NCI-H2196 treated with DMSO at 0.1 percent for 48 hours (cell line): ENCODE results near the gene KDM5C.
"Not testable (repeated sequence)": the region's sequence is repeated elsewhere in the genome, so short reads cannot be mapped to it uniquely, and the experiment has no call there.

Experiments used
- DNase-seq: peaks from one replicate; lab custom pipeline; 2025; ENCODE audit not compliant: unreplicated experiment; lab: John Stamatoyannopoulos, UW

Gene KDM5C

GRCh38 chrX:53194308-53194707 is 30.7 kb downstream of the KDM5C start:
- no peak for DNase-seq

GRCh38 chrX:53193093-53193492 is 31.9 kb downstream of the KDM5C start:
- no peak for DNase-seq

GRCh38 chrX:53190363-53190960 is 34.5 kb downstream of the KDM5C start:
- no peak for DNase-seq

GRCh38 chrX:53188763-53189162 is 36.2 kb downstream of the KDM5C start:
- no peak for DNase-seq

- DNase-seq = no peak
Observed at GRCh38 chrX:53186351-53186750, 38.7 kb downstream of the KDM5C start.

- DNase-seq = no peak
Observed at GRCh38 chrX:53184836-53185235, 40.2 kb downstream of the KDM5C start.

GRCh38 chrX:53171356-53171755 is 53.7 kb downstream of the KDM5C start:
- DNase-seq = no peak

GRCh38 chrX:53166103-53166502 is 58.9 kb downstream of the KDM5C start:
- DNase-seq = no peak

- not testable (repeated sequence) for DNase-seq
Observed at GRCh38 chrX:53164566-53164965, 60.4 kb downstream of the KDM5C start.

GRCh38 chrX:53163436-53163835 is 61.6 kb downstream of the KDM5C start:
- no peak for DNase-seq

GRCh38 chrX:53160297-53160983 is 64.6 kb downstream of the KDM5C start:
- no peak for DNase-seq

GRCh38 chrX:53159184-53159583 is 65.8 kb downstream of the KDM5C start:
- no peak for DNase-seq

- DNase-seq = no peak
Observed at GRCh38 chrX:53156207-53156596, 68.8 kb downstream of the KDM5C start.

GRCh38 chrX:53155512-53156206 is 69.3 kb downstream of the KDM5C start:
- no peak for DNase-seq

- no peak for DNase-seq
Observed at GRCh38 chrX:53153581-53153980, 71.4 kb downstream of the KDM5C start.
